DND-41 (cell line): Measurements from ENCODE around the gene NOS1AP.

Source experiments
- ATAC-seq: fragments of 200-7000 bp; cut with Tn5 transposase; 3 replicates; pipeline ENCODE4 v1.9.1; 2021; ENCODE audit warnings: low read depth; ENCODE audit not compliant: insufficient read depth
- DNase-seq: peaks from one replicate; pipeline ENCODE4 v3.0.0-alpha.2; 2020
- H2AFZ ChIP-seq: 2 replicates; pipeline ENCODE4 v1.6.0; 2012; ENCODE audit warnings: low read depth, low read length
- H3K27ac ChIP-seq: 2 replicates; pipeline ENCODE4 v1.5.1; 2012; ENCODE audit warnings: low read length, inconsistent platforms
- H3K27me3 ChIP-seq: fragments of 200-600 bp; sonication (generic); 2 replicates; pipeline ENCODE4 v1.6.0; 2012; ENCODE audit warnings: low read length, mild to moderate bottlenecking, inconsistent platforms; ENCODE audit not compliant: insufficient read depth, poor library complexity
- H3K36me3 ChIP-seq: 2 replicates; pipeline ENCODE4 v1.5.1; 2012; ENCODE audit warnings: low read length, inconsistent platforms; ENCODE audit not compliant: insufficient read depth
- H3K4me1 ChIP-seq: 2 replicates; pipeline ENCODE4 v1.5.1; 2012; ENCODE audit warnings: mild to moderate bottlenecking, low read length; ENCODE audit not compliant: insufficient read depth
- H3K4me2 ChIP-seq: 2 replicates; pipeline ENCODE4 v1.6.0; 2012; ENCODE audit warnings: mild to moderate bottlenecking, moderate library complexity, low read length, inconsistent platforms; ENCODE audit not compliant: insufficient read depth
- H3K4me3 ChIP-seq, 2 experiments: fragments of 200-600 bp in 1 of 2; shearing (Covaris generic) in 1 of 2; 2 replicates each; pipeline ENCODE4 v1.5.1; 2012 to 2016; ENCODE audit warnings: inconsistent platforms in 2 of 2, low read length in 2 of 2, mild to moderate bottlenecking in 2 of 2, low read depth in 1 of 2, moderate library complexity in 1 of 2
- H3K79me2 ChIP-seq: 2 replicates; pipeline ENCODE4 v1.6.0; 2012; ENCODE audit warnings: low read length, inconsistent platforms; ENCODE audit not compliant: insufficient read depth
- H3K9ac ChIP-seq: 2 replicates; pipeline ENCODE4 v1.6.0; 2012; ENCODE audit warnings: low read depth, mild to moderate bottlenecking, inconsistent platforms, low read length, moderate library complexity
- H3K9me3 ChIP-seq: 2 replicates; pipeline ENCODE4 v1.5.1; 2012; ENCODE audit warnings: low read length, moderate library complexity, mild to moderate bottlenecking, inconsistent platforms; ENCODE audit not compliant: insufficient read depth, severe bottlenecking
- H4K20me1 ChIP-seq: 2 replicates; pipeline ENCODE4 v1.6.0; 2012; ENCODE audit warnings: low read length; ENCODE audit not compliant: insufficient read depth
- CTCF ChIP-seq: IDR thresholded peaks from 2 replicates; pipeline ENCODE4 v1.5.1; 2012; ENCODE audit warnings: borderline replicate concordance, low read length, moderate library complexity, mild to moderate bottlenecking; ENCODE audit not compliant: poor library complexity, severe bottlenecking; ENCODE audit errors: extremely low read depth
- EZH2 ChIP-seq: IDR thresholded peaks from 3 replicates; pipeline ENCODE4 v1.6.1; 2012; ENCODE audit warnings: borderline replicate concordance, low read depth, mild to moderate bottlenecking, moderate library complexity, low read length, inconsistent platforms; ENCODE audit not compliant: severe bottlenecking

Gene NOS1AP

GRCh38 chr1:162204823-162205155 lies 135.3 kb downstream of the NOS1AP start:
- DNase-seq (no peak), ATAC-seq (no peak)
- H2AFZ ChIP-seq = no peak overlapping the region
- no peak overlapping the region for H3K4me2 ChIP-seq
- no peaks in the 10 kb centered on the region for H3K4me1 ChIP-seq
- no peaks in the 10 kb centered on the region for H3K27me3 ChIP-seq
- H3K9me3 ChIP-seq = no peaks in the 10 kb centered on the region
- TF ChIP-seq EZH2 (no peak), CTCF (no peak)
- no peaks in the 10 kb centered on the region for H3K36me3 ChIP-seq
- H3K27ac ChIP-seq = no peak overlapping the region
- no peaks in the 10 kb centered on the region for H3K79me2 ChIP-seq
- H3K9ac ChIP-seq = no peak overlapping the region
- H4K20me1 ChIP-seq = no peaks in the 10 kb centered on the region
- no peak overlapping the region for H3K4me3 ChIP-seq

DNA sequence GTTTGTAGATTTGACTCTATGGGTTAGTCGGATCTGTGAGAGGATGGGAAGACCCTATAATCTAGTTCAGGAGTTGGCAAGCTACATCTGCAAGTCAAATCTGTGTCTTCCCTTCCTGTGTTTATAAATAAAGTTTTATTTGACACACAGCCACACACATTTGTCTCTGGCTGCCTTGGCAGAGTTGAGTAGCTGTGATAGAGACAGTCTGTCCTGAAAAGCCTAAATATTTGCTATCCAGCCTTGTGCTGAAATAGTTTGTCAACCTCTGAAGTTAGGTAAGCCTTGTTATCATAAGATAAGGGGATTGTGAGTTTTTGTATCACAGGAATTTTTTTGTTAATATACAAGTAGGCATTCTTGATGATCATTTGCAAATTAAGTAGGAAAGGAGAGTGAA lies 136.8 kb downstream of the NOS1AP start:
- no peaks in the 10 kb centered on the region for H3K27me3 ChIP-seq

GRCh38 chr1:162206749-162207635 lies 137.5 kb downstream of the NOS1AP start:
- no peak for TF ChIP-seq CTCF
- Histone ChIP-seq H3K27ac (no peak overlapping the region), H4K20me1 (no peaks in the 10 kb centered on the region), H3K9me3 (no peaks in the 10 kb centered on the region), H3K4me2 (no peak overlapping the region), H2AFZ (no peak overlapping the region), H3K27me3 (no peaks in the 10 kb centered on the region), H3K9ac (no peak overlapping the region), H3K4me1 (no peaks in the 10 kb centered on the region), H3K36me3 (no peaks in the 10 kb centered on the region), H3K79me2 (no peaks in the 10 kb centered on the region), H3K4me3 (no peak overlapping the region)
- no peak for DNase-seq
- ATAC-seq = no peak

More for the DNA sequence above, 136.8 kb downstream of the NOS1AP start:
- DNase-seq = no peak
- H3K27ac ChIP-seq = no peak overlapping the region
- H3K9ac ChIP-seq = no peak overlapping the region
- H3K36me3 ChIP-seq = no peaks in the 10 kb centered on the region
- TF ChIP-seq CTCF (no peak), EZH2 (no peak)
- no peaks in the 10 kb centered on the region for H3K79me2 ChIP-seq
- H2AFZ ChIP-seq = no peak overlapping the region
- H3K4me3 ChIP-seq = no peak overlapping the region
- no peaks in the 10 kb centered on the region for H4K20me1 ChIP-seq
- no peaks in the 10 kb centered on the region for H3K4me1 ChIP-seq
- no peak for ATAC-seq
- no peaks in the 10 kb centered on the region for H3K9me3 ChIP-seq
- no peak overlapping the region for H3K4me2 ChIP-seq
